Endothelial cell (in vitro differentiated cells): Measurements from ENCODE around the gene MAGI2. TPM values are rescaled to one million over a fixed set of nuclear protein-coding genes. Genes with fewer than 3 reads are reported as not detected.

Experiments used
- DNase-seq: peaks from one replicate; pipeline ENCODE4 v3.0.0; 2021; ENCODE audit warnings: low spot score
- H3K27ac Mint-ChIP-seq: one replicate; pipeline ENCODE4 v1.8.0; 2021; ENCODE audit warnings: mixed read lengths, inconsistent platforms; ENCODE audit not compliant: unreplicated experiment
- H3K27me3 Mint-ChIP-seq: one replicate; pipeline ENCODE4 v1.8.0; 2021; ENCODE audit warnings: mild to moderate bottlenecking, moderate library complexity, mixed read lengths, inconsistent platforms; ENCODE audit not compliant: unreplicated experiment
- H3K36me3 Mint-ChIP-seq: one replicate; pipeline ENCODE4 v1.8.0; 2021; ENCODE audit warnings: mild to moderate bottlenecking, low read depth, mixed read lengths, inconsistent platforms; ENCODE audit not compliant: unreplicated experiment
- H3K4me1 Mint-ChIP-seq: one replicate; pipeline ENCODE4 v1.8.0; 2021; ENCODE audit warnings: mild to moderate bottlenecking, mixed read lengths, inconsistent platforms; ENCODE audit not compliant: unreplicated experiment
- H3K4me3 Mint-ChIP-seq: one replicate; pipeline ENCODE4 v1.8.0; 2021; ENCODE audit warnings: mild to moderate bottlenecking, mixed read lengths, inconsistent platforms; ENCODE audit not compliant: unreplicated experiment
- H3K9me3 Mint-ChIP-seq: one replicate; pipeline ENCODE4 v1.8.0; 2021; ENCODE audit warnings: mixed read lengths, inconsistent platforms; ENCODE audit not compliant: unreplicated experiment
- total RNA-seq: library from RNA; stranded (reverse); fragmentation: NEBNext Ultra II Directional; extraction: Animal tissue kit (Norgen Biotek cat#: 25700); gene quantifications from one replicate; pipeline ENCODE4 v1.2.1, GENCODE V29; 2021; ENCODE audit not compliant: unreplicated experiment
- TF ChIP-seq, protein P1 (sequence below): fragments of 200-600 bp; sonication (generic); IDR thresholded peaks from one replicate; pipeline ENCODE4 v1.5.0; 2021; ENCODE audit warnings: antibody characterized with exemption; ENCODE audit not compliant: unreplicated experiment

The MAGI2 gene
- total RNA-seq, 1 donor from 2014 or later, result 6.3 TPM

DNA sequence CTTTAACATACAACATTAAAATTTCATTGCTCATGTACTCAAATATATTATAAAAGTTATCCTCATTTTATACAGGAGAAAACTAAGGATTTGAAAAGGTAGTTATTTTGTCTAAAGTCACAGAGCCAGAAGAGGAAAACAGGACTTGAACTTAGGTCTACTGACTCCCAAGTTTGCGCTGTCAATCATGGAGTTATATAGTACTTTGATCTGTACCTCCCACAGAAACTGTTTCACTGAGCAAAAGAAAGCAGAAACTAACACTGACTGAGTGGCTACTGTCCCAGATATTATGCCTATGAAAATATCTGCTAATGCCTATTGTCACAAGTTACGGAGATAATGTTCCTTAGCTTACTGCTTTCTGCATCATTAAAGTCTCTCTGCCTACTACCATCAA, 329.1 kb downstream of the MAGI2 start:
- Mint-ChIP-seq H3K27me3 (no peaks in the 10 kb centered on the region), H3K27ac (no peak overlapping the region), H3K4me1 (no peaks in the 10 kb centered on the region), H3K36me3 (no peaks in the 10 kb centered on the region), H3K4me3 (no peak overlapping the region), H3K9me3 (no peaks in the 10 kb centered on the region)
- DNase-seq, result no peak
- TF ChIP-seq, protein P1, sequence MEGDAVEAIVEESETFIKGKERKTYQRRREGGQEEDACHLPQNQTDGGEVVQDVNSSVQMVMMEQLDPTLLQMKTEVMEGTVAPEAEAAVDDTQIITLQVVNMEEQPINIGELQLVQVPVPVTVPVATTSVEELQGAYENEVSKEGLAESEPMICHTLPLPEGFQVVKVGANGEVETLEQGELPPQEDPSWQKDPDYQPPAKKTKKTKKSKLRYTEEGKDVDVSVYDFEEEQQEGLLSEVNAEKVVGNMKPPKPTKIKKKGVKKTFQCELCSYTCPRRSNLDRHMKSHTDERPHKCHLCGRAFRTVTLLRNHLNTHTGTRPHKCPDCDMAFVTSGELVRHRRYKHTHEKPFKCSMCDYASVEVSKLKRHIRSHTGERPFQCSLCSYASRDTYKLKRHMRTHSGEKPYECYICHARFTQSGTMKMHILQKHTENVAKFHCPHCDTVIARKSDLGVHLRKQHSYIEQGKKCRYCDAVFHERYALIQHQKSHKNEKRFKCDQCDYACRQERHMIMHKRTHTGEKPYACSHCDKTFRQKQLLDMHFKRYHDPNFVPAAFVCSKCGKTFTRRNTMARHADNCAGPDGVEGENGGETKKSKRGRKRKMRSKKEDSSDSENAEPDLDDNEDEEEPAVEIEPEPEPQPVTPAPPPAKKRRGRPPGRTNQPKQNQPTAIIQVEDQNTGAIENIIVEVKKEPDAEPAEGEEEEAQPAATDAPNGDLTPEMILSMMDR, result no peak

GRCh38 chr7:79118143-79118542, 335.3 kb downstream of the MAGI2 start:
- Mint-ChIP-seq H3K9me3 (no peaks in the 10 kb centered on the region), H3K27ac (no peak overlapping the region), H3K4me1 (peaks cover 1% of the 10 kb centered on the region), H3K36me3 (no peaks in the 10 kb centered on the region), H3K27me3 (peaks cover 1% of the 10 kb centered on the region), H3K4me3 (no peak overlapping the region)
- TF ChIP-seq, protein P1, result no peak
- no peak for DNase-seq

DNA sequence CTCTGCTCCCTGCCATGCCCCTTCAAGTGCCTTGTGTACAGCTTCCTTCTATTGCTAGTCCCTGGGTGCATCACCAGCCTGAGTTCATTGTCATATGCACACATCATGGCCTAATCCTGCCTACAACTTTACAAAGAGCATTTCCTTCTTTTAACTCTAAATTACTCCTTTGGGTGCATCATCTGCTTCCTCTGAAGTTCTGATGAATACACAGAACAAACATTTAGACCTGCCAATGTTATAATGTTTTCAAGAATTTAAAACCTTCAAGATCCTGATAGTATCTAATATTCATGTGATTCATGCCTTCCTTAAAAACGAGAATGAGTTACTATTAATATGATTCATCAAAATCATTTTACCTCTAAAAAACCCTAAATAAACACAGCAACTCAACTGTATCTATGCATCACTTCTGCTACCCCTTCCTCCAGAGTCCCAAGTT, 357.1 kb downstream of the MAGI2 start:
- Mint-ChIP-seq H3K27ac (no peak overlapping the region), H3K4me3 (no peak overlapping the region), H3K9me3 (no peaks in the 10 kb centered on the region), H3K36me3 (no peaks in the 10 kb centered on the region), H3K4me1 (no peaks in the 10 kb centered on the region), H3K27me3 (no peaks in the 10 kb centered on the region)
- DNase-seq, result no peak
- TF ChIP-seq, protein P1, result no peak

- DNase-seq, result no peak
- Mint-ChIP-seq H3K27ac (no peak overlapping the region), H3K4me1 (no peaks in the 10 kb centered on the region), H3K27me3 (no peaks in the 10 kb centered on the region), H3K4me3 (no peak overlapping the region), H3K36me3 (no peaks in the 10 kb centered on the region), H3K9me3 (no peaks in the 10 kb centered on the region)
- TF ChIP-seq, protein P1, result no peak
Observed at GRCh38 chr7:79093421-79093820, 360.0 kb downstream of the MAGI2 start.

DNA sequence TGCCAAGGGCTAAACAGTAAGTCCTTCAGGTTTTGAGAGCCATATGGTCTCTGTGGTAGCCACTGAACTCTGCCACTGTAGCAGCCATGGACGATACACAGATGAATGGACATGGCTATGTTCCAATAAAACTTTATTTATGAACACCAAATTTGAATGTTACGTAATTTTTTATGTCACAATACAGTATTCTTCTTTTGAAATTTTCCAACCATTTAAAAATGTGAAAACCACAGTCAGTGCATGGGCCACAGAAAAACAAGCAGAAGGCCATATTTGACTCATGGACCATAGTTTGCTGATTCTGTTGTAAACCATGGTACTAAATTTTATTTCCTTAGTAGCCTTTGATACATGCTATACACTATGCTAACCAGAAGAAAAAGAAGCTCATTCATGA, 361.8 kb downstream of the MAGI2 start:
- Mint-ChIP-seq H3K27me3 (no peaks in the 10 kb centered on the region), H3K27ac (no peak overlapping the region), H3K36me3 (no peaks in the 10 kb centered on the region), H3K4me3 (no peak overlapping the region), H3K4me1 (no peaks in the 10 kb centered on the region), H3K9me3 (no peaks in the 10 kb centered on the region)
- DNase-seq, result no peak
- TF ChIP-seq, protein P1, result no peak
